AG09319 (cell line): ENCODE results near the gene PLXND1.
"Not testable (repeated sequence)": the region's sequence is repeated elsewhere in the genome, so short reads cannot be mapped to it uniquely, and the experiment has no call there.

Source experiments
- DNase-seq: peaks from one replicate; pipeline ENCODE4 v3.0.0-alpha.2; 2010; ENCODE audit warnings: low read depth; ENCODE audit errors: extremely low read depth
- CTCF ChIP-seq: IDR thresholded peaks from 2 replicates; pipeline ENCODE4 v1.5.1; 2011; ENCODE audit warnings: low read depth, mild to moderate bottlenecking, inconsistent platforms, low read length, moderate library complexity

PLXND1 gene

GRCh38 chr3:129650256-129650872 is 43.9 kb upstream of the PLXND1 start:
- peak; percentile 69 for DNase-seq
- TF ChIP-seq CTCF = peak; percentile 73

GRCh38 chr3:129648391-129648790 is 41.9 kb upstream of the PLXND1 start:
- TF ChIP-seq CTCF = no peak
- no peak for DNase-seq

- no peak for TF ChIP-seq CTCF
- no peak for DNase-seq
These were observed 38.8 kb upstream of the PLXND1 start for GRCh38 chr3:129645286-129645685.

- DNase-seq = no peak
- TF ChIP-seq CTCF = no peak
These were observed 38.4 kb upstream of the PLXND1 start for GRCh38 chr3:129644836-129645235.

- not testable (repeated sequence) for DNase-seq
These were observed 35.2 kb upstream of the PLXND1 start for GRCh38 chr3:129641567-129642260.

GRCh38 chr3:129640985-129641384 is 34.5 kb upstream of the PLXND1 start:
- DNase-seq = not testable (repeated sequence)

GRCh38 chr3:129638481-129638880 is 32.0 kb upstream of the PLXND1 start:
- no peak for DNase-seq
- no peak for TF ChIP-seq CTCF

GRCh38 chr3:129636082-129636481 is 29.6 kb upstream of the PLXND1 start:
- TF ChIP-seq CTCF = no peak
- DNase-seq = no peak
